RCC 7860 (cell line): ENCODE measurements around the gene TSEN54.

Experiments
- DNase-seq: peaks from one replicate; pipeline ENCODE4 v3.0.0-alpha.2; 2015; ENCODE audit warnings: low spot score
- FAIRE-seq: peaks from 2 replicates; lab custom pipeline; 2012; peaks lifted over from hg19 to GRCh38; lab: Jason Lieb, UNC

TSEN54 gene

GRCh38 chr17:75540923-75541503 is 24.7 kb downstream of the TSEN54 start:
- FAIRE-seq = no peak
- DNase-seq = no peak

- FAIRE-seq (no peak), DNase-seq (no peak)
These were observed 25.9 kb downstream of the TSEN54 start for GRCh38 chr17:75542229-75542628.

GRCh38 chr17:75542728-75543336 is 26.5 kb downstream of the TSEN54 start:
- DNase-seq = no peak
- no peak for FAIRE-seq

GRCh38 chr17:75544250-75544649 is 27.9 kb downstream of the TSEN54 start:
- DNase-seq (no peak), FAIRE-seq (no peak)

GRCh38 chr17:75546181-75546580 is 29.9 kb downstream of the TSEN54 start:
- FAIRE-seq = no peak
- no peak for DNase-seq

- no peak for FAIRE-seq
These were observed 30.8 kb downstream of the TSEN54 start for GRCh38 chr17:75547091-75547490.

GRCh38 chr17:75548813-75549212 is 32.5 kb downstream of the TSEN54 start:
- DNase-seq (no peak), FAIRE-seq (no peak)

More at GRCh38 chr17:75547091-75547490, 30.8 kb downstream of the TSEN54 start:
- DNase-seq = no peak

GRCh38 chr17:75549246-75550138 is 33.2 kb downstream of the TSEN54 start:
- DNase-seq = no peak
- FAIRE-seq = no peak

- DNase-seq (no peak), FAIRE-seq (no peak)
These were observed 33.8 kb downstream of the TSEN54 start for GRCh38 chr17:75550139-75550465.

- peak; percentile 24 for DNase-seq
- FAIRE-seq = no peak
These were observed 34.9 kb downstream of the TSEN54 start for GRCh38 chr17:75551266-75551665.

GRCh38 chr17:75552425-75553294 is 36.3 kb downstream of the TSEN54 start:
- DNase-seq = peak; percentile 11
- FAIRE-seq = no peak

GRCh38 chr17:75553295-75554110 is 37.2 kb downstream of the TSEN54 start:
- DNase-seq (no peak), FAIRE-seq (no peak)

- no peak for FAIRE-seq
- no peak for DNase-seq
These were observed 39.4 kb downstream of the TSEN54 start for GRCh38 chr17:75555679-75556153.

GRCh38 chr17:75557075-75557851 is 40.9 kb downstream of the TSEN54 start:
- DNase-seq (peak; percentile 97), FAIRE-seq (peak; percentile 94)

GRCh38 chr17:75557852-75558665 is 41.7 kb downstream of the TSEN54 start:
- FAIRE-seq = no peak
- DNase-seq = no peak

GRCh38 chr17:75558666-75559530 is 42.6 kb downstream of the TSEN54 start:
- no peak for FAIRE-seq
- no peak for DNase-seq

GRCh38 chr17:75559958-75560533 is 43.7 kb downstream of the TSEN54 start:
- FAIRE-seq (no peak), DNase-seq (no peak)
